GM19023 (cell line): ENCODE results near the gene SNX19.

Experiments
- ATAC-seq: cut with Tn5 transposase; IDR thresholded peaks from one replicate; pipeline ENCODE4 v1.9.1; 2021; ENCODE audit warnings: mild to moderate bottlenecking, moderate library complexity; ENCODE audit not compliant: unreplicated experiment

SNX19 gene

DNA sequence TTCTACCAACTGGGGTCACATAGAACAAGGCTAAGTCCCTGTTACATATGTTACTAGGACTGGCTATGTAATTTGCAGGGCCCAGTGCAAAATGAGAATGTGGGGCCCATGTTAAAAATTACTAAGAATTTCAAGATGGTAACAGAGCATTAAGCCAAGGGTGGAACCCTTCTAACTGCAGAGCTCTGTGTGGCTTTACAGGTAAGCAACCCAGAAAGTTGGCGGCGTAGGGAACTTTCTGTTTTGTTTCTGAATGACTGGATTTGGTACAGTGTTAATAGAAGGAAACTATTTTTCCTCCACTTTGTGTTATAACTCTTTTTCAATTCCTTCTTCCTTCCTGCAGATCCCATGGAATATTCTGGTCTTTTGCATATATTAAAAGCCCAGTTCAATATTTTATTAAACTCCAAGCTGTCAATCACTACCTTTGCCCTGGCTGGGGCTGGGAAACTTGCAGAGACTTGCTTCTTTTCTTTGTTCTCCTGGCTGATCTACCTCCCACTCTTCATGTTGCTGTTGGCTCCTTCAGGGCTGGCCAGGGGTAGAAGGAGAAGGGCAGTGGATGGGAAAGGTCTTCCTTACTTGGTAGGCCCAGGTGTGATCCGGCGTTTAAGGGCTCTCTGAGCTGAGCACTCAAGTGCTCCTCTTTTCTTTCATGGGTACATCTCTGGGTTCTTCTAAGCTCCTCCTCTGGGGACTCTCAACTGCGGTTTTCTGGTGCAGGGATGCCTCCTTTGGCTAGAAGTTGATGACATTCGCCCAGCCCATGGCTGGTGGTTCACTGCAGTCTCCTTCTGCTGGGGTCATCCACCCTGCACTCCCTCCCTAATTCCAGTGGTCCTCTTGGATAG, 67.7 kb downstream of the SNX19 start:
- ATAC-seq = no peak

DNA sequence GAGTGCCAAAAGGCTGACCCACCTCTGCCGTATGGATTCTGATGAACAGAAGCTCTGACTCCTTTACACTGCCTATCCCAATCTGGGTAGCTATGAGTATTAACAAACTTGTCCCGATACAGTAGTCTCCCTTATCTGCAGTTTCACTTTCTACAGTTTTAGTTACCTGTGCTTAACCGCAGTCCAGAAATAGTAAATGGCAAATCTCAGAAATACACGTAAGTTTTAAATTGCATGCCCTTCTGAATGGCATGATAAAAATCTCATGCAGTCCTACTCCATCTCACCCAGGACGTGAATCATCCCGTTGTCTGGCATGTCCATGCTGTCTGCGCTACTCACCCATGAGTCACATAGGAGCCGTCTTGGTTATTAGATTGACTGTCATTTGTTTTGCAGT, 68.8 kb downstream of the SNX19 start:
- ATAC-seq = no peak

DNA sequence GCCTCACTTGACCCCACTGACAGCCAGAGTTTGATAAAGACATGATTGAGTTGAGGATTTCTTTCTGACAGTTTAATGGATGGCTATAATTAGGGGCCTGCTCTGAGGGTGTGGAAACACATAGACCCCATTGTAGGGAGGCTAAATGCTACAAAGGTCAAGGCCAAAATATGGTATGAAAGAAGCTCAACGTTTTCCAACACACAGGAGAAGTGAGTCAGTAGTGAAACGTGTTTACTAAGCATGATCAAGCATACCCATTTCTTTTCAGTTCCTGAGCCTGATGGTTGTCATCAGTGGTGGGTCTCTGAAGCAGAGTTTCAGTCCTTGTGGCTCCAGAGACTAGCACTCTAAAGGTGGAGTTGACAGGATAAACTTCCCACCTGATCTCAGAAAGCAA, 69.7 kb downstream of the SNX19 start:
- ATAC-seq = no peak

DNA sequence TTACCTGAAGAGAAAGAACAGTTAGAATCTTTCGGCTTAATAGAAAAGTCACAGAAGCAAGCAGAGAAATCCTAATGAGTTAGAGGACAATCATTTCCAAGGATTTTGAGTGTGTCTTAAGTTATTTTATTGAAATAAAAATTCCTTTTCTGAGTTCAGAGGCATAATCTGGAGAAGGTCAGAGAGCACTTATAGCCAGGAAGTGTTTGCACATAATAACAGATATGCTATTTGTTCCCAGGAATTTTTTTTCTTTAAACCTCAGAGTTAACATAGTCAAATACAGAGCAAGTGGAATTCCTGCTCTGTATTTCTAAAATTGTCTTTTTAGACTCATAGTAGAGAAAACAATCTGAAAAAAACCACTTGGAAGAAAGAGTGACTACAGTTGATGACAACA, 74.3 kb downstream of the SNX19 start:
- no peak for ATAC-seq

DNA sequence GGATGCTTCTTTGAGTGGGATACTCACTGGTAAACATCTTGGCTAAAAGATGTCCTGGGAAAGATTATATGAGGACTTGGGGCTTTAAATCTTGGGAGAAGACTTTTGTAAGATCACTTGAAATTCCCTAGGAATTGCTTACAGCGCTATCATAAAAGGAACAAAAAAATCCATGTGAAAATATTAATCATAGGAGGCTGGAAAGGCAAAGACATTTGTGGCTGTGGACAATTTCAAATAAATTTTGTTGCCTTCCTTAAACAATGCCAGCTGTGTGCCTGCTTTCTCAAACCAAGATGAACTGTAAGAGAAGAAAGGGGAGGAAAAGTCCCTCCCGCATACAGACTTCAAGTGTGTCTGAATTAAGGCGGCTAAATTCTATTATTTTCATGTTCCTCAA, 75.6 kb downstream of the SNX19 start:
- no peak for ATAC-seq

DNA sequence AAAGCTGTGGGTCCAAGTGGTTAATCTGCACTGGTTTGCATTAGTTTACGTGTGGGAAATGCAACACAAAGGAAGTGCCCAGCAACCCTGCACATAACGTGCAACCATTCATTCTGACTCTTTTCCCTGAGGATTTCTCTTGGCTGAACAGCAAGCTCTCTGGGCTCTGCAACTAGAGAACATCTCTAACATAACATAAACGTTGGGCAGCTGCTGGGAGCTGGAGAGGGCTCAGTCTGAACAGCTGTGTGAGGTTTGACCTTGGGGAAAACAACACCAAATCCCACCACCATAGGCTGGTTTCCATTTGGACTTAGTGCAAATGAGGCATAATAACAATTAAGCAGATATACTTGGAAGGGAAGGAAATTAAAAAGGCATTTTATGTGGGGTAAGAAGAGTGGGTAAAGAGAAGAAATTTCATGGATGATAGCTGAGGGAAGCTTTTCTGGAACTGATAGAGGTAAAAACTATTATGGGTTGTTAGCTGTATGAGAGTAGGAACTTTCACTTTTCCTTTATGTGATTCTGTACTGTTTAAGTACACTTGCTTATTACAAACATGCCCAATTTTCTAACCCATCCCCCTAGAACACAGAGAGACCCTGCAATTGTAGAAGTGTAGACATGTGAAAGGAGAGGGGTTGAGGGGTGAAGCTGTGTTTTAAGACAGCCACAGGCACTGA, 76.2 kb downstream of the SNX19 start:
- ATAC-seq = no peak

DNA sequence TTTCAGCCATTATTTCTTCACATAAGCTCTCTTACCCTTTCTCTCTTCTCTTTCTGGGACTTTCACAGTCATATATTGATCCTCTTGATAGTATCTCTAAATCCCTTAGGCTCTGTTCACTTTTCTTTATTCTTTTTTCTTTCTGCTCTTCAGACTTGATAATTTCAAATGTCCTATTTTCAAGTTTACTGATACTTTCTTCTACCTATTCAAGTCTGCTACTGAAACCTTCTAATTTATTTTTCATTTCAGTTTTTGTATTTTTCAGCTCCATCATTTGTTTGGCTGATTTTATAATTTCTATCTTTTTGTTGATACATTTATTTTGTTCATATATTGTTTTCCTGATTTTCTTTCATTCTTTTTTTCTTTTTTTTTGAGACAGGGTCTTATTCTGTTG, 79.1 kb downstream of the SNX19 start:
- no peak for ATAC-seq

DNA sequence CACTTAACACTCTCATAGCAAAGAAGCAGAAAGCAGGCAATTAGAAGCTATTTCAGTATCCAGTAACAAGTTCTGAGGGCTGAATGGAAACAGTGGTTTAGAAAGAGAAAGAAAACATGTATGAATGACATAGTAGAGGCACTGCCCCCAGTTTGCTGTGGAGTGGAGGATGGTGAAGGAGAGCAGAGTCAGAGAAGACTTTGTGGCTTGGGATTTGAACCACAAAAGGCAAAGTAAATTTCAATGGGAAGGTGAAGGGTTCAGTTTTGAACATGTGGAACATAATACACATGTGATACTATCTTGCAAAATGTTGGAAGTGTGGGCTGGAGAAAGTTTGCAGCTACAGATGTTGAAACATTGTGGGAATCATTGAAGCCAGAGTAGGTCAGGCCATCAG, 81.4 kb downstream of the SNX19 start:
- no peak for ATAC-seq

DNA sequence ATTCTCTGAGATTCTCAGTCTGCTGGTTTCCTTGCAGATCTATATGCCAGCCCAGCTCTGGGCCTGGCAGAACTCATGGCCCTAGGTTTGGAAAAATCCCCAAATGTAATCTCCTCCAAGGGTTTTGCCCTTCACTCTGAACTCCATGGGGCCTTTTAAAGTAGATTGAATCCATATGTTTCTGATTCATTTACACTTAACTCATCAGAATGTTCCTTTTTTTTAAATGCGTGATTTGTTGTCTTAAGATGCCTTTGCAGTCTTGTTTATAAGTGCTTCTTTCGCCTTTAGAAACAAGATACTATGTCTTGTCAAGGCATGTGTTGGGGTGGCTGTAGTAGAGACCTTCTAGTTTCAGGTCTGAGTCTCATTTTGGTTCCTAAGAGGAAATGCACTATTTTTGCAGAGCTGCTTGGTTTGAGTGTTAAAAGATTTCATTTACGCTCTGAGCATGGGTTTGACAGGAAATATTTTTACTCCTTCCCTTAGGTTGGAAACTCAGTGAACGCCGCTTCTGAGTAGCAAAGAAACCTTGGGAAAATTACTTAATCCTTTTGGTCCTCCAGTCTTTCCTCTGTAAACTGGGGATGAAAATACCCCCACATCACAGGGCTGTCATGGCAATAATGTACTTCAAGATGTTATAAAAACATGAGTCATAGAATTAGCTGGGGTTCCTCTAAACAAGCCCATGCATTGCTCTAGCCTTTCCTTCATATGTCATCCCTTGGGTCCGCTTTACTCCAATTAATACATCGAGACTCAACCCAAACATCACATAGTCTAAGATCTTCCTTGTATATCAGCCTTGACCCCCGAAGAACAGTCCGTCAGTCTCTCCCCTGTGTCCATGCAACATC, 83.5 kb downstream of the SNX19 start:
- ATAC-seq = no peak

DNA sequence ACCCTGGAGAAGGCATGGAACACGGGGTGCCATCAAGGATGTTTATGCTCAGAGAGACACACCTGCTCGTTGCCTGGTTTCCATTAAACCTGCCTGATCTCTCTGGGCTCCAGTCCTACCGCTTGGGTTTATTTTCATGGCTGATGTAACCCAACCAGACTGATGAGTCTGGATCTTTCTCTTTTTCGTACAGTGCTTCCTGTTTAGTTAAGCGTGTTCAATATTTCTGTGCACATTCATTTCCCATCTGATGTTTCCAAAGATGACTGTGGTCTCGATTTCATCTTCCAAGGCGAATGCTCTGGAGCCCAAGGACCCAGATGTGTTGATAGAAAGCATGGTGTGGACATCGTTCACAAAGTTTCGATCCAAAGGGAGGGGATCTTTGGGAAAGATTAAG, 84.3 kb downstream of the SNX19 start:
- ATAC-seq = no peak

DNA sequence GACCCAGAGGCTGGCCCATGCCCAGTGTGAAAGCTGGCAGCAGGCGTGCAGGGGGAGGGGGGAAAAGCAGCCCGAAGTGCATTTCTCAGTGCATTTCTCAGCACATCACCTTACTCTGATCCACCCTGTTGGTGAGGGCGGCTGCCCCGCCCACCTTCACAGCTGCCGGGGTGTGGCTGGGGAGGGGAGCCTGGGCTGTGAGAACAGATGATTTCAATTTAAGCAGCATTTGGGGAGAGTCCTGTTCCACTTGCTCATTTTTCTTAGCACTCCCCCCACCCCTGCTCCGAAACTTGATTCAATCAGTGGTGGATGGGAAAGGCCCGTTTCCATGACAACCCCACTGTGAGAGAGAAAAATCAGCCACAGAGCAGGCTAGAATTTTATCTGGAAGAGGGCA, 84.8 kb downstream of the SNX19 start:
- no peak for ATAC-seq

DNA sequence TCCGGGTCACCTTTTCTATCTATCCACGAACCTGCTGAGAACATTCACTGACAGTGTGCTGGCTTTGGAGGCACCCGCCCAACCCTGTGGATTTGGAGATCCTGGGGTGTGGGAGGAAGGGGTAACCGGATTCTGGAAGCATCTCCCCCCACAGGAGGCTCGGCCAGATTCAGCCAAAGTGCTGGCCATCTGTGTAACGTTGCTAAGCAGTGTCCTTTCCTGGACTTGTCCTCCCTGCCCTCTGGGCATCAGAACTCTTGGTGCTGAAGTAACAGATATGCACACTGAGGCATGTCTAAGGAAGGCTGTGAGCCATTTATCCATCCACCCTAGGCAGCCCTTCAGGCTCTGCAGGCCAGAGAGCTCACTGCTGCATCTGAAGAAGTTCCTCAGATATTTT, 85.7 kb downstream of the SNX19 start:
- no peak for ATAC-seq

DNA sequence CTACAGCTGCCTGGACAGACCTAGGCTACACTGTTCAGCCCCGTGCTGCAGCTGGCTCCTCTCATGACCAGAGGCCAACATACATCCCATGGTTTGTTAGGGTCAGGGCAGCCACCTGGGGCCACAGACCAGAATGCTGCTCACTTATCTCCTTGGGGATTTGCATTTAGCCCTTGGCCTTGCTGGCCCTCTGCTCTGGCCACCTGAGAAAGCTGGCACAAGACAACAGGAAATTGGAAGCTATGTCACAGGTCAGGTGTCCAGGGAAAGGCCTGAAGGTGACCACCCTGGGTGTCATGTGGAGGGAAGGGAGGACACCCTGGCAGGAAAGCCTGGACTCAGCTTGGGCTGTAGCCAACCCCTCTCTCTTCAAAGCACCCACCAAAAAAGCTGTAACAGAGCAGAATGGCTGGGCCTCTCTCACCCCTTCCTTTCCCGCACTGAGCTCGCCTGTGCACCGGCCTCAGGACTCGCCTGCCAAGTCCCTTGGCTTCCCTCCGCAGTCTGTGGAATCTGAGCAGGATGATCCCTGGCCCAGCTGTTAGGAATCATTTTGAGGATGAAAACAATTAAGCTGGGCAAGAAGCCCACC, 86.3 kb downstream of the SNX19 start:
- ATAC-seq = no peak

DNA sequence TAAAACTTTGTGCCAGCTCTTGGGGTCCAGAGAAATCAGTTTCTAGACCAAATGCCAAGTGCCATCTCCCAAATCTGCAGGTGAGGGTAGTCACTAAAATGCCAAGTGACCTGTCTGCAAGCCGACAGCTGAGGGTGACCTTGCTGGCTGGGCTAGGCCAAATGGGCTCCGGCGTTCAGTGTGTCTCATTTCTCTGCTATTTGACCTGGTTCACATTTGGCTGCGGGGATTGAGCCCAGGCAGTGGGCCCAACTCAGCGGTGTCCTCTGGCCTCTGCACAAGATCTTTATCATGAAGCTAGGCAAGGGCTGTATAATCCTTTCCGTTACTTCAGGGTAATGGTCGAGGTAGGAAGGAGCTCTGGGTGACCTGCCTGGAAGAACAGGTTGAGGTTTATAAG, 87.5 kb downstream of the SNX19 start:
- no peak for ATAC-seq

DNA sequence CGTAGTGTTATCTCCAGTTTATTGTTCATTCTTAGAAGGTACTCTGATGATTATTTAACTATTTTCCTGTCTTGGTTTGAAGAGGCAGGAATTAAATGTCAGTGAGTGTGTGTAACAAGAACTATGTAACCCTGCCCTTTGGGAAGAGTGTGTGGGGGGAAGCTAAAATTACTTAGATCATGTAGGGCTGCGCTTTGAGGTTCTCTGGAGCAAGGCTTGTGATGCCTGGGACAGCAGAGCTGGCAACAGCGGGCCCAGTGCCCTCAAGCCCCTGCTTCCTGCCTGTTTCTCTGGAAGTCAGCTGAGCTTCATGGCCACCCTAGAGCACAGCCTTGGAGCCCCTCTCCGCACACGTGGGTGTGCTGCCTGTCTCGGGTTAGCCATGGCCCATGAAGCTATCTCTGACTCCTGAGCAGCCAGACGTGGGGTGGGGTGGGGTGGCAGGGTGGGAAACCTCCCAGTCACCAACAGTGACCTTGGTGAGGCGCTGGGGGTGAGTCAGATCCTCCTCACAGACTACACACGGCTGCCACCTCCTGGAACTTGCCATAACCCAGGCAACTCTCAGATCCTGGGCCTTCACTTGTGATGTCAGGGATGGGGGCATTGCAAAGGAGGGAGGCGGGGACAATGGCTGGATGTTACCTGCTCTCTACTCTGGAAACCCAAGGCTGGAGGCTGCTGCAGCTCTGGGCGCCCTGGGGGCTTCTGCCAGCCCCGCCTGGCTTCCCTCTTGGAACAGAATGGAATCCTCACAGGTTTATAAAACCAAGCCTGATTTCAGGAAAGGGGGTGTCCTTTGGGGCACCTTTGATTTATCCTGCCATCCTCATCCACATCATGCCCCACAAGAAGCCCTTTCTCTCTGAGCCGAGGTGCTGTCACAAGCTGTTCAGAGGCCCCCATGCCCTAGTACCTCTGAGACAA, 88.6 kb downstream of the SNX19 start:
- ATAC-seq = no peak

DNA sequence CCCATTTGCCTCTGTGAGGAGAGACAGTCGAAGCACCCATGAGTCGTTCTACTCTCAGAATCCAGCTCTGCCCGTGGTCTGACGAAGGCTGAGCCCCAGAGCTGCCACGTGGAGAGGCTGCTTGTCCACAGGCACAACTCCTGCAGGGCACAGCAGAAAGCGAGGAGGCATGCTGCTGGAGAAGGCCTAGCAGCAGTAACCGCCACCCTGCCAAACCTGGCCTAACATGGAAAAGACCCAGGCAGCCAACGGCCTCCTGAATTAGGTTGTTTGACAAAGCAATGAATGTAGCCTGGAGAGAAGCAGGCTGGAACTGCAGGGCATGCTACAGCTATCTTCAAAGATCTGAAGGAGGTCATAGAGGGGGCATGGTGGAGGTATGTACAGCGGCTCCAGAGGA, 89.7 kb downstream of the SNX19 start:
- ATAC-seq = no peak

DNA sequence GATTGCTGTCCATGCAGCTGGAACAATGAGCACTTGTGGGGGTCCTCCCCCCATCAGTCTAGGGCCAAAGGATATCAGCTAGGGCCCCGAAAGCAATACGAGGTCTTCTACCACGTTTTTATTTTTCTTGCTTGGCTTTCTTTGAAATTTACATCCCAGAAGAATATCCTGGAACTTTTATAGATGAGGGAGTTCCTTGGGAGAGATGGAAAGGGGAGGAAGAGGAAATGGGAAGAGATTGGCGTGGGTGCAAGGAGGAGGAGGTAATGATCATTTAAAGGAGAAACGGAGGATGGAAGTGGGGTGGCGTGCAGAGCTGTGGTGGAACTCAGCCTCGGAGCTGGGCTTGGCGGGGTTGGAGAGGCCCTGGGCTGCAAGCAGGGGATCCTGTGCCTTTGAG, 90.3 kb downstream of the SNX19 start:
- no peak for ATAC-seq

DNA sequence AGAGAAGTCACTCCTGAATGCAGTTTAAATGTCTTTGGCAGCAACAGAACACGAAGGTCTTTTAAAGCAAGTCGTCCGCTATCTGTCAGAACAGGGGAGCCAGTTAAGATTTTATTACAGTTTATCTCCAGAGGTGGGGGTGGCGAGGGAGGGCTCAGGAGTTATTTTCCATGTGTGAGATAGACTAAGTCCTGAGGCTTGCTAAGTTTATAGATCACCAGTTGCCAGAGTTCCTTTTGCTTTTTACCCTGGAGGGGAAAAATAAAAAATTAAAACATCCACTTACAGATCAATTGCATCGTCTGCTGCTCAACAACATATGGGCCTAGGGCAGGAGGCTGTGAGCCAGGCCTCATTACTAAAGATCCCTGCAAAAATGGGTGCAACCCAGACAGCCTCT, 90.7 kb downstream of the SNX19 start:
- ATAC-seq = no peak
